Thymus (tissue), 11 donors: Measurements from ENCODE around the gene HAUS6. TPM values are rescaled to one million over a fixed set of nuclear protein-coding genes. Genes with fewer than 3 reads are reported as not detected.

ENCODE experiments used
- DNase-seq, 9 donors: peaks; one replicate each; pipeline ENCODE4 v3.0.0-alpha.2; 2013; ENCODE audit warnings: low spot score in 9 of 9, low read depth in 6 of 9, missing footprints in 1 of 9
- H3K27ac ChIP-seq, 2 donors: one replicate each; pipeline ENCODE4 v1.5.1; 2013; ENCODE audit warnings: control low read depth in 1 of 2, low read depth in 1 of 2, low read length in 1 of 2, mild to moderate bottlenecking in 1 of 2, moderate library complexity in 1 of 2
- H3K27me3 ChIP-seq, 2 donors: one replicate each; pipeline ENCODE4 v1.5.1; 2013; ENCODE audit warnings: low read length in 1 of 2; ENCODE audit not compliant: control insufficient read depth in 2 of 2, insufficient read depth in 1 of 2
- H3K36me3 ChIP-seq, 2 donors: one replicate each; pipeline ENCODE4 v1.5.1; 2013; ENCODE audit warnings: low read length in 1 of 2, mild to moderate bottlenecking in 1 of 2, moderate library complexity in 1 of 2; ENCODE audit not compliant: control insufficient read depth in 2 of 2, insufficient read depth in 2 of 2
- H3K4me1 ChIP-seq, 2 donors: one replicate each; pipeline ENCODE4 v1.5.1; 2013; ENCODE audit warnings: low read length in 2 of 2; ENCODE audit not compliant: control insufficient read depth in 2 of 2, insufficient read depth in 2 of 2
- H3K4me3 ChIP-seq, 2 donors: one replicate each; pipeline ENCODE4 v1.5.1; 2013; ENCODE audit warnings: low read length in 2 of 2, control low read depth in 1 of 2, mild to moderate bottlenecking in 1 of 2
- H3K9me3 ChIP-seq, 2 donors: one replicate each; pipeline ENCODE4 v1.5.1; 2013; ENCODE audit warnings: low read length in 1 of 2, mild to moderate bottlenecking in 1 of 2; ENCODE audit not compliant: control insufficient read depth in 2 of 2, insufficient read depth in 1 of 2
- WGBS: extraction: QIAGEN DNeasy Blood & Tissue Kit; methylation state at CpG from one replicate; pipeline ENCODE4 v1.1.7; 2013; 5-methylcytosine and 5-hydroxymethylcytosine counted together
- polyA plus RNA-seq: library from polyadenylated mRNA; stranded (reverse); fragments of 200-250 nt; gene quantifications from one replicate; pipeline ENCODE4 v1.2.3, GENCODE V29; 2013
- total RNA-seq: library from RNA; stranded (reverse); fragments of 120-200 nt; gene quantifications from one replicate; pipeline ENCODE4 v1.2.4, GENCODE V29; 2013
- donor health status: healthy.

Gene HAUS6
- total and polyA plus RNA-seq, 2 donors, result 10.8 to 23.8 TPM

DNA sequence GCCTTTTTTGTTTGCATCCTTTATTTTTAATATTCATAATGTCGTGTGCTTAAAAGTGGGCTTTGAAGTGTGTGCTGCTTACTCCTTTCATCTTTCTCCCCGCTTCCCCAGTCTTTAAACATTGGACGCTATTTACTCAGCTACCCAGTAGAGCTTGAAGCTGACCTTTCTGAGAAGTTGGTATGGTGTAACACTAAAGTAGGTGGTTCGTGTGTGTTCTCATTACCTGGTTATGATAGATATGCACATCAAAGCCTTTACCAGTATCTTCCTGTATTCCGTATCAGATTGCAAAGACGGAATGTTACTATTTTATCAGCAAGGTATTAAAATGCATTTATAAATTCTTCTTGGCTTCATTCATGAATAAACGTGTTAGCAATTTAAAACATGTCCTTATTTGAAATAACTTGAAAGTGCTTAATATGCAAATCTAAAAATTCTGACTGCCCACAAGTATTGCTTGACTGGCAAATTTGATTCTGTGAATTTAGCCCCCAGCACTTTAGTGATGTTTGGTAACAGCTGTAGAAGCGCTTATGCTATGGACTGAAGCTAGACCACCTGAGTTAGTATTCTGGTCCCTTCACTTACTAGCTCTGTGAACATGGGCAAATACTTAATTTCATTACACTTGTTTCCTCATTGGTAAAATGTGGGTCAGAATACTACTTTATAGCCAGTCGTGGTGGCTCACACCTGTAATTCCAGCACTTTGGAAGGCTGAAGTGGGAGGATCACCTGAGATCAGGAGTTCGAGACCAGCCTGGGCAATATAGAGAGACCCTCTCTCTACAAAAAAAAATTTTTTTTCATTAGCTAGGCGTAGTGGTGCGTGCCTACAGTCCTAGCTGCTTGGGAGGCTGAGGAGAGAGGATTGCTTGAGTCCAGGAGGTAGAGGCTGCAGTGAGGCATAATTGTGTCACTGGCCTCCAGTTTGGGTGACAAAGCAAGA, 51.8 kb downstream of the HAUS6 start:
- Histone ChIP-seq H3K27ac (no peak overlapping the region), H3K9me3 (no peaks in the 10 kb centered on the region), H3K27me3 (no peaks in the 10 kb centered on the region), H3K4me3 (peak overlapping the region; percentile 81 to 96), H3K4me1 (peaks cover 17 to 20% of the 10 kb centered on the region in 2 donors), H3K36me3 (peaks cover 0 to 5% of the 10 kb centered on the region in 2 donors)
- 75% methylated on average over 12 of the region's 12 CpGs for WGBS
- DNase-seq, result peak in 4 of 9 donors; percentile 3 to 26 (median 6)

DNA sequence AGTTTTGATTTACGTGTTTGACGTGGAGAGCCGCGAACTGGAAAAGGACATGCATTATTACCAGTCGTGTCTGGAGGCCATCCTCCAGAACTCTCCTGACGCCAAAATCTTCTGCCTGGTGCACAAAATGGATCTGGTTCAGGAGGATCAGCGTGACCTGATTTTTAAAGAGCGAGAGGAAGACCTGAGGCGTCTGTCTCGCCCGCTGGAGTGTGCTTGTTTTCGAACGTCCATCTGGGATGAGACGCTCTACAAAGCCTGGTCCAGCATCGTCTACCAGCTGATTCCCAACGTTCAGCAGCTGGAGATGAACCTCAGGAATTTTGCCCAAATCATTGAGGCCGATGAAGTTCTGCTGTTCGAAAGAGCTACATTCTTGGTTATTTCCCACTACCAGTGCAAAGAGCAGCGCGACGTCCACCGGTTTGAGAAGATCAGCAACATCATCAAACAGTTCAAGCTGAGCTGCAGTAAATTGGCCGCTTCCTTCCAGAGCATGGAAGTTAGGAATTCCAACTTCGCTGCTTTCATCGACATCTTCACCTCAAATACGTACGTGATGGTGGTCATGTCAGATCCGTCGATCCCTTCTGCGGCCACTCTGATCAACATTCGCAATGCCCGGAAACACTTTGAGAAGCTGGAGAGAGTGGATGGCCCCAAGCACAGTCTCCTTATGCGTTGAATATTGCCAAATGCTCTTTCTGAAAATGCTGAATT, 52.6 kb downstream of the HAUS6 start:
- H3K27ac ChIP-seq, result peak overlapping the region; percentile 93 to 97
- peak overlapping the region; percentile 81 to 96 for H3K4me3 ChIP-seq
- peak in 7 of 9 donors; percentile 4 to 32 (median 19) for DNase-seq
- WGBS, result 9% methylated on average over 33 of the region's 33 CpGs
- H3K4me1 ChIP-seq, result peaks cover 17 to 20% of the 10 kb centered on the region in 2 donors
- H3K9me3 ChIP-seq, result no peaks in the 10 kb centered on the region
- H3K27me3 ChIP-seq, result no peaks in the 10 kb centered on the region
- peaks cover 0 to 5% of the 10 kb centered on the region in 2 donors for H3K36me3 ChIP-seq

DNA sequence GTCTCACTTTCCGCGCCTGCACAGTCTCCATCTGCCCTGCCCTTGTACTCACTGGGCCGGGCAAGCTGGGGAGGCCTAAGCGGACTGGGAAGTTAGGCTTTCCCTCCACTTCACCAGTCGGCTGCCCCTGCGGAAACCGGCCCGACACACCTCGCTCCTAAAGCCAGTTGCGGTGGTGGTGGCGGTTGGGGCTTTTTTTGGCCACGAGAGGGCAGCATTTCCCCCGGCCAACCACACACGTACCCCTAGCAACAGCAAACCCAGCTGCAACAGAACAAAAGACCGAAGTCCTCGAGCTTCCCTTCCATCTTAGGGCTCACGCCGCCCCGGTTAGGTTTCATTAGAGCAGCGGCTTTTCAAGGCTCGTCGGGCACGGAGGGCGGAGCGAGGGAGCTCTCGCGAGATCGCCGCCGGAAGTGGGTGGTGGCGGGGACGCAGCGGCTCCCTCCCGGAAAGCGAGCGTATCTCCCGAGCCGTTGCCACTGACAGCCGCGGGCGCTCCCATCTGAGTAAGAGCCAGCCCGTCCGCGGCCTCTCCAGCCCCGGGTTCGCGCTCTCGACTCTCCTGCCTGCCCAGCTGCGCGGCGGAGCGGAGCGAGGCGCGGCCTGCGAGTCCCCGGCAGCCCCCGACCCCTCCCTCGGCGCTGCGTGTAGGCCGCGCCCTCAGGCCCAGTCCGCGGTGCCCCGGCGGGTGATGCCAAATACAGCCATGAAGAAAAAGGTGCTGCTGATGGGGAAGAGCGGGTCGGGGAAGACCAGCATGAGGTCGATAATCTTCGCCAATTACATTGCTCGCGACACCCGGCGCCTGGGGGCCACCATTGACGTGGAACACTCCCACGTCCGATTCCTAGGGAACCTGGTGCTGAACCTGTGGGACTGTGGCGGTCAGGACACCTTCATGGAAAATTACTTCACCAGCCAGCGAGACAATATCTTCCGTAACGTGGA, 53.5 kb downstream of the HAUS6 start, which contains the start of gene RRAGA:
RRAGA (plus strand) TSS at position 462 of the 951 bp plus-strand sequence; CDS start at position 695, 233 bp downstream.
- Histone ChIP-seq H3K4me1 (peaks cover 17 to 20% of the 10 kb centered on the region in 2 donors), H3K27ac (peak within 1 kb of the TSS; percentile 93 to 97), H3K36me3 (peaks cover 0 to 3% of the 10 kb centered on the region in 2 donors), H3K4me3 (peak within 1 kb of the TSS; percentile 81 to 96), H3K27me3 (no peaks in the 10 kb centered on the region), H3K9me3 (no peaks in the 10 kb centered on the region)
- peak; percentile 84 to 98 (median 94) for DNase-seq
- under 1% methylated on average over 82 of the region's 82 CpGs for WGBS

DNA sequence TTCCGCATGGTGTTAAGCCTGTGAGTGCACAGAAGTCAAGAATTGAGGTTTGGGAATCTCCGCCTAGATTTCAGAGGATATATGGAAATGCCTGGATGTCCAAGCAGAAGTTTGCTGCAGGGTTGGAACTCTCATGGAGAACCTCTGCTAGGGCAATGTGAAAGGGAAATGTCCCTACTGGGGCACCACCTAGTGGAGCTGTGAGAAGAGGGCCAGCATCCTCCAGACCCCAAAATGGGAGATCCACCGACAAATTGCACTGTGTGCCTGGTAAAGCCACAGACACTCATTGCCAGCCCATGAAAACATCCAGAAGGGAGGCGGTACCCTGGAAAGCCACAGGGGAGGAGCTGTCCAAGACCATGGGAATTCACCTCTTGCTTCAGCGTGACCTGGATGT, 66.1 kb downstream of the HAUS6 start:
- H3K27me3 ChIP-seq, result no peaks in the 10 kb centered on the region
- over 99% methylated on average over 5 of the region's 5 CpGs for whole genome bisulfite sequencing
- no peaks in the 10 kb centered on the region for H3K4me1 ChIP-seq
- H3K27ac ChIP-seq, result no peak overlapping the region
- H3K9me3 ChIP-seq, result no peaks in the 10 kb centered on the region
- no peak for DNase-seq
- H3K36me3 ChIP-seq, result no peaks in the 10 kb centered on the region
- no peak overlapping the region for H3K4me3 ChIP-seq

DNA sequence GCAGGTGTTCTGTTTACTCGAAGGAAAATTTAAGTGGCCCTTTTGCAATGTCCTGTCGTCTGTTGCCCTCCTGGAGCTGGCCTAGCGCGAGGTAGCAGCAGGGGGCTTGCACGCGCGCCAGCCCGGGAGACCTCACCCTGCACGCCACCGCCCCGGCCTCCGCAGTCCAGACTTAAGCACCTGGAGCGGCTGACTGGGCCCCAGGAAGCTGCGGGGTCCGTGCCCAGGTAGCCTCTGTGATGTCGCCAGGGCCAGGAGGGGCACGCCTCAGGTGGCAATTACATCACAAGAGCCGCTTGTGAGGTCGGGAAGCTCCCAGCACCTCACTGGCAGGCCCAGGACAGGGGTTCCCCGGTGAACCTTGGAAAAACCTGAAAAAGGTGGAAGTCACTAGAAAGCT, 69.7 kb downstream of the HAUS6 start, which contains the start of gene SAXO1:
SAXO1 (minus strand) TSS at position 195 of the 400 bp plus-strand sequence. CDS start 301 bp downstream, outside the sequence.
- no peak for DNase-seq
- no peak within 1 kb of the TSS for H3K4me3 ChIP-seq
- no peaks in the 10 kb centered on the region for H3K36me3 ChIP-seq
- no peaks in the 10 kb centered on the region for H3K27me3 ChIP-seq
- no peaks in the 10 kb centered on the region for H3K4me1 ChIP-seq
- H3K27ac ChIP-seq, result no peak within 1 kb of the TSS
- WGBS, result 95% methylated on average over 20 of the region's 20 CpGs
- no peaks in the 10 kb centered on the region for H3K9me3 ChIP-seq

DNA sequence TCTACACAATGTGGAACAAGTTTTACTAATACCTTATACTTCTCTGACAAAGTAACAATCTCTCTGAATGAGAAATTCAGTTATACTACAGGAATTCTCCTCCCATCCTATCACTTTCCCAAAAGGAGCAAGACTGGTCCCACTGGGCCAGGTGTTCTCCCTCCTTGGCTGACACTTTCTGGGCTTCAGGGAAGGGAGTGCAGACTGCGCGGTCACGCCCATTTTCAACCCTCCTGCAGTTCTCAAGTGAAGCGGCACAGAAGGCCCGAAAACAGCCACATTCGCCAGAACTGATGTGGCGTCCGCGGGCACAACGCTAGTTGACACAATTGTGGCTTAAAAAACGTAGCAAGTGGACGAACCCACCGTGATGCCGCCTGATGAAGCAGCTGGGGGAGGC, 70.3 kb downstream of the HAUS6 start:
- H3K27me3 ChIP-seq, result no peaks in the 10 kb centered on the region
- 89% methylated on average over 14 of the region's 14 CpGs for WGBS
- H3K4me1 ChIP-seq, result no peaks in the 10 kb centered on the region
- DNase-seq, result no peak
- no peaks in the 10 kb centered on the region for H3K36me3 ChIP-seq
- H3K9me3 ChIP-seq, result no peaks in the 10 kb centered on the region
- no peak overlapping the region for H3K27ac ChIP-seq
- no peak overlapping the region for H3K4me3 ChIP-seq

DNA sequence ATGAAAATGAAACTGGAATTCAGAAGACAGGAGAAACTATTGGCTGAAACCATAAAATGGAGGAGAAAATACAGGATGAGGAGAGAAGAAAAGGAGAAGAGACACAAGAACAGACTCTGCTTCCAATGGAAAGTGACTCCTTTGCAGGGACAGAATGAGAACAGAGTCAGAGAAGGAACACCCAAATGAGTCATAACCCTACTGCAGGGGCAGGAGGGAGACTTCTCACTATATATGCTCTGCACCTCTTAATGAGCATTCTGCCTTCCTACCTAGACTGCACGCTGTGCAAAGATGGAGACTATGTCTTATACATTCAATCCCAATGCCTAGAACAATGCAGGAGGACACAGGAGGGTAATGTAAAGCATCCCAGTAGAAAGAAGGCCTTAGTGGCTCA, 71.8 kb downstream of the HAUS6 start:
- Histone ChIP-seq H3K4me1 (no peaks in the 10 kb centered on the region), H3K36me3 (no peaks in the 10 kb centered on the region), H3K9me3 (no peaks in the 10 kb centered on the region), H3K27me3 (no peaks in the 10 kb centered on the region), H3K4me3 (no peak overlapping the region), H3K27ac (no peak overlapping the region)
- no peak for DNase-seq
- WGBS, result 98% methylated on average over 1 of the region's 1 CpG

DNA sequence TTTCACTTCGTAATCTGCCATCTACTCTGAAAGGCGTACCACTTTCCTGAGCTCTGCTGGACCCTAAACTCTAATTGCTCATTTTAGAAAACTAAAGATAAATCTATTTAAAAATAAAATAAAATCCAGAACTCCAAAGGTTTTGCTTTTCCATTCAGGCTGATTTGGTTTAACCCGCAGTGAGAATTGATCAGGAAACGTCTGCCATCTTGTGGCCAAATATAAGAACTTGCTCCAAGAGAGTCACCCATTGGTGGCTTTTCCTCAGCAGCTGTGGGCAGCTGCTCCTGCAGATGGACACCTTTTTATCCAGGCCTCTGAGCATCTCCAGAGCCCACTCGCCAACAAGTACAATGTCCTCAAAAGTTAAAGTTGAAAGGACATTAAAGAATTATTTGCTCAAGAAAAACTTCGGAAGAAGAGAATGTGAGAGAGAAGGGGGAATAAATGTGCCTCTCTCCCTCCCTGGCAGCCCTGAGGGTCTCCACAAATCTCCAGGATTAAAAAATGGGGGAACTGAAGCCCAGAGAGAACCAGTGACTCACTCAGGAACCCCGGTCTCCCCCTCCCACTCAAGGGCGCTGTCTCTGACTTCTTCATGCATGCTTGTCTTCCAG, 73.8 kb downstream of the HAUS6 start:
- no peaks in the 10 kb centered on the region for H3K4me1 ChIP-seq
- peak in 8 of 9 donors; percentile 21 to 67 (median 40) for DNase-seq
- no peaks in the 10 kb centered on the region for H3K27me3 ChIP-seq
- no peak overlapping the region for H3K27ac ChIP-seq
- H3K4me3 ChIP-seq, result no peak overlapping the region
- no peaks in the 10 kb centered on the region for H3K36me3 ChIP-seq
- no peaks in the 10 kb centered on the region for H3K9me3 ChIP-seq
- 47% methylated on average over 8 of the region's 8 CpGs for WGBS
